ENCODE measurements around the gene TMEM39B. TPM values are rescaled to one million over a fixed set of nuclear protein-coding genes. Genes with fewer than 3 reads are reported as not detected.

TMEM39B gene
- total and polyA plus RNA-seq, 2 of the 4 experiments (the other 2 are of a cell fraction), result 6.5 to 28.7 TPM

Small RNA genes within 50 kb of the gene (microRNA-seq; reads per million reads assigned to microRNA genes)
- 0 reads per million in 2 experiments for gene MIR5585 (ENCODE audit: insufficient read depth in 1 of 2, insufficient read length in 1 of 2, unreplicated experiment in 1 of 2)
- gene RF00017 (ENCODE audit: insufficient read depth, insufficient read length), result not detected

Small RNA genes within 50 kb of the gene (small RNA-seq; reads per million reads assigned to genes)
- gene MIR5585 (0 to 0.41 (median 0) reads per million in 5 experiments), gene RF00017 (0 reads per million in 5 experiments)

Other genes with a start within 250 kb of the TMEM39B start
- gene PTP4A2, start 134.6 kb upstream of the TMEM39B start, total RNA-seq (2012; rRNA removed), result 328 and 537 TPM in 2 replicates
- gene PTP4A2, start 134.6 kb upstream of the TMEM39B start, polyA plus RNA-seq (2012; rRNA removed), result 99.8 and 135 TPM in 2 replicates
- gene KHDRBS1, start 59.1 kb upstream of the TMEM39B start, total RNA-seq (2012; rRNA removed), result 33.7 and 39.7 TPM in 2 replicates
- 52.6 and 67.6 TPM in 2 replicates for gene KHDRBS1, start 59.1 kb upstream of the TMEM39B start, polyA plus RNA-seq (2012; rRNA removed)
- gene KPNA6, start 35.1 kb downstream of the TMEM39B start, total RNA-seq (2012; rRNA removed), result 50.7 and 53.6 TPM in 2 replicates
- 25.4 and 27.0 TPM in 2 replicates for gene KPNA6, start 35.1 kb downstream of the TMEM39B start, polyA plus RNA-seq (2012; rRNA removed)
- gene TXLNA, start 106.7 kb downstream of the TMEM39B start, total RNA-seq (2012; rRNA removed), result 102 and 104 TPM in 2 replicates
- 37.9 and 47.6 TPM in 2 replicates for gene TXLNA, start 106.7 kb downstream of the TMEM39B start, polyA plus RNA-seq (2012; rRNA removed)
- 17.2 and 18.6 TPM in 2 replicates for gene CCDC28B, start 127.7 kb downstream of the TMEM39B start, total RNA-seq (2012; rRNA removed)
- 18.4 and 20.1 TPM in 2 replicates for gene CCDC28B, start 127.7 kb downstream of the TMEM39B start, polyA plus RNA-seq (2012; rRNA removed)
- 1.9 and 2.2 TPM in 2 replicates for gene IQCC, start 132.7 kb downstream of the TMEM39B start, total RNA-seq (2012; rRNA removed)
- 1.3 and 1.6 TPM in 2 replicates for gene IQCC, start 132.7 kb downstream of the TMEM39B start, polyA plus RNA-seq (2012; rRNA removed)
- not detected in 2 replicates for gene DCDC2B, start 136.2 kb downstream of the TMEM39B start, total RNA-seq (2012; rRNA removed)
- gene DCDC2B, start 136.2 kb downstream of the TMEM39B start, polyA plus RNA-seq (2012; rRNA removed), result not detected in 2 replicates
- gene TMEM234, start 149.4 kb downstream of the TMEM39B start, total RNA-seq (2012; rRNA removed), result 10.0 and 10.8 TPM in 2 replicates
- 22.7 and 23.4 TPM in 2 replicates for gene TMEM234, start 149.4 kb downstream of the TMEM39B start, polyA plus RNA-seq (2012; rRNA removed)
- 574 and 716 TPM in 2 replicates for gene EIF3I, start 149.5 kb downstream of the TMEM39B start, total RNA-seq (2012; rRNA removed)
- 376 and 469 TPM in 2 replicates for gene EIF3I, start 149.5 kb downstream of the TMEM39B start, polyA plus RNA-seq (2012; rRNA removed)
- gene FAM167B, start 174.3 kb downstream of the TMEM39B start, total RNA-seq (2012; rRNA removed), result 0.18 TPM in 1 of 2 replicates, not detected in the other
- 0.53 and 0.59 TPM in 2 replicates for gene FAM167B, start 174.3 kb downstream of the TMEM39B start, polyA plus RNA-seq (2012; rRNA removed)
- not detected in 2 replicates for gene LCK, start 178.3 kb downstream of the TMEM39B start, total RNA-seq (2012; rRNA removed)
- not detected in 2 replicates for gene LCK, start 178.3 kb downstream of the TMEM39B start, polyA plus RNA-seq (2012; rRNA removed)
- 88.9 and 95.5 TPM in 2 replicates for gene HDAC1, start 219.1 kb downstream of the TMEM39B start, total RNA-seq (2012; rRNA removed)
- gene HDAC1, start 219.1 kb downstream of the TMEM39B start, polyA plus RNA-seq (2012; rRNA removed), result 131 and 139 TPM in 2 replicates

All from IMR-90 (cell line).